ENCODE results near the gene TNXB. TPM values are rescaled to one million over a fixed set of nuclear protein-coding genes. Genes with fewer than 3 reads are reported as not detected.
"Not testable (repeated sequence)": the region's sequence is repeated elsewhere in the genome, so short reads cannot be mapped to it uniquely, and the experiment has no call there.

Gene TNXB
- total and polyA plus RNA-seq, 3 experiments from 2014 or later = 2.5 to 4.9 TPM; not detected in 1

DNA sequence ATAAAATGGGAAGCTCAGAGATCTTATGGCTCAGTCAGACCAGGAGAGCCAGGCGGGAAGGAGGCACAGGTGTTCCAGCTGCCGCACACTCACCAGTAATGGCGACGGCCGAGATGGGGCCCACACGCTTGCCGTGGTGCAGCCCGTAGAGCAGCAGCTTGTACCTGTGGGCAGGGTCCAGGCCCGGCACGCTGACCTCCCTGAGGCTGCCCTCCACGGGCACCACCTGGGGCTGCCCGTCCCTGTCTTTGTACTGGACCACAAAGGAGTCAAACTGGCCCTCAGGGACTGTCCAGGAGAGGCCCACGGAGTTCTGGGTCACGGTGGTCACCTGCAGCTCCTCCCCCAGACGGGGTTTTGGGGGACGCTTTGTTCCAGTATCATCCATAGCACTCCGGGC, 39.7 kb downstream of the TNXB start:
- H3K36me3 Mint-ChIP-seq = no peaks in the 10 kb centered on the region
- no peak for DNase-seq
- peaks cover 6 to 7% of the 10 kb centered on the region in 2 donors for H3K27me3 Mint-ChIP-seq

DNA sequence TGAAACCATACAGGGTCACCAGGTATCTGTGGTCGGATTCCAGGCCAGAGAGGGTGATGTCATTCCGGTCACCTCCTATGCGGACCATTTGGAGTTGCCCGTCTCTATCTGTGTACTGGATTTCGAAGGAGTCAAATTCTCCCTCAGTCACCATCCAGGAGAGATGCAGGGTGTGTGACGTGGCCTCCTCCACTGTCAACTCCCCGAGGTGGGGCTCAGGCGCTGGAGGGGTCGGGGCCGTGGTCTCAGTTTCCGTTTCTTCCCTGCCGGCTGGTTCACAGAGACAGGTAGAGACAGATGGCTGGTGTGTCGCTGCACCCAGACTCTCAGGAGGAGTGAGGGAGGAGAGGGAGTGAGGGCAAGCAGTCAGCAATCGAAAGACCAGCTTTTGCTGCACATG, 40.3 kb downstream of the TNXB start:
- Histone ChIP-seq H3K4me1 (ENCODE audit: insufficient read depth, low read length) (no peaks in the 10 kb centered on the region), H3K4me3 (ENCODE audit: low read length) (no peak overlapping the region), H3K36me3 (ENCODE audit: insufficient read depth, low read length) (no peaks in the 10 kb centered on the region), H3K9me3 (ENCODE audit: low read length) (no peaks in the 10 kb centered on the region), H3K27me3 (ENCODE audit: insufficient read depth, low read length, poor library complexity, severe bottlenecking) (no peaks in the 10 kb centered on the region), H3K27ac (ENCODE audit: low read depth, low read length) (no peak overlapping the region)
- POLR2A ChIA-PET = no interaction called here
- peaks cover 6 to 7% of the 10 kb centered on the region in 2 donors for H3K27me3 Mint-ChIP-seq
- no peak overlapping the region for H3K4me3 Mint-ChIP-seq
- H3K27ac Mint-ChIP-seq = peak overlapping the region in 2 of 8 donors; percentile 3 to 21
- CTCF ChIA-PET = no interaction called here
- no peak for DNase-seq
- no peaks in the 10 kb centered on the region for H3K36me3 Mint-ChIP-seq
- H3K4me1 Mint-ChIP-seq = no peaks in the 10 kb centered on the region
- no peaks in the 10 kb centered on the region for H3K9me3 Mint-ChIP-seq

More for the DNA sequence above, 39.7 kb downstream of the TNXB start:
- no peak overlapping the region for H3K4me3 Mint-ChIP-seq
- H3K4me1 Mint-ChIP-seq = no peaks in the 10 kb centered on the region
- no peak overlapping the region for H3K27ac Mint-ChIP-seq
- H3K36me3 ChIP-seq (ENCODE audit: insufficient read depth, low read length) = no peaks in the 10 kb centered on the region
- no peak overlapping the region for H3K27ac ChIP-seq (ENCODE audit: low read depth, low read length)
- no peak overlapping the region for H3K4me3 ChIP-seq (ENCODE audit: low read length)
- no peaks in the 10 kb centered on the region for H3K4me1 ChIP-seq (ENCODE audit: insufficient read depth, low read length)
- ChIA-PET POLR2A (no interaction called here), CTCF (no interaction called here)
- no peaks in the 10 kb centered on the region for H3K9me3 Mint-ChIP-seq
- H3K27me3 ChIP-seq (ENCODE audit: insufficient read depth, low read length, poor library complexity, severe bottlenecking) = no peaks in the 10 kb centered on the region
- H3K9me3 ChIP-seq (ENCODE audit: low read length) = no peaks in the 10 kb centered on the region

- peak overlapping the region in 1 of 8 donors; percentile 21 for H3K27ac Mint-ChIP-seq
- H3K4me1 Mint-ChIP-seq; CTCF ChIA-PET; H3K4me3 Mint-ChIP-seq; H3K27me3 Mint-ChIP-seq; H3K27me3 ChIP-seq (ENCODE audit: insufficient read depth, low read length, poor library complexity, severe bottlenecking); POLR2A ChIA-PET; DNase-seq; H3K36me3 Mint-ChIP-seq; H3K4me3 ChIP-seq (ENCODE audit: low read length); H3K4me1 ChIP-seq (ENCODE audit: insufficient read depth, low read length); H3K9me3 Mint-ChIP-seq; H3K27ac ChIP-seq (ENCODE audit: low read depth, low read length); H3K9me3 ChIP-seq (ENCODE audit: low read length); H3K36me3 ChIP-seq (ENCODE audit: insufficient read depth, low read length): not testable (repeated sequence)
Observed at GRCh38 chr6:32068315-32068714, 40.8 kb downstream of the TNXB start.

GRCh38 chr6:32067521-32067920, 41.6 kb downstream of the TNXB start:
- POLR2A ChIA-PET; H3K36me3 Mint-ChIP-seq; H3K9me3 ChIP-seq (ENCODE audit: low read length); CTCF ChIA-PET; H3K27ac Mint-ChIP-seq; H3K9me3 Mint-ChIP-seq; H3K4me3 Mint-ChIP-seq; H3K36me3 ChIP-seq (ENCODE audit: insufficient read depth, low read length); H3K4me1 Mint-ChIP-seq; H3K27ac ChIP-seq (ENCODE audit: low read depth, low read length); H3K4me3 ChIP-seq (ENCODE audit: low read length); H3K4me1 ChIP-seq (ENCODE audit: insufficient read depth, low read length); H3K27me3 Mint-ChIP-seq; DNase-seq; H3K27me3 ChIP-seq (ENCODE audit: insufficient read depth, low read length, poor library complexity, severe bottlenecking): not testable (repeated sequence)

- Mint-ChIP-seq H3K4me3 (no peak overlapping the region), H3K4me1 (no peaks in the 10 kb centered on the region), H3K36me3 (no peaks in the 10 kb centered on the region), H3K27ac (no peak overlapping the region), H3K27me3 (no peaks in the 10 kb centered on the region), H3K9me3 (no peaks in the 10 kb centered on the region)
- H3K27me3 ChIP-seq (ENCODE audit: insufficient read depth, low read length, poor library complexity, severe bottlenecking) = no peaks in the 10 kb centered on the region
- CTCF ChIA-PET = no interaction called here
- POLR2A ChIA-PET = no interaction called here
- H3K4me3 ChIP-seq (ENCODE audit: low read length) = no peak overlapping the region
- no peaks in the 10 kb centered on the region for H3K36me3 ChIP-seq (ENCODE audit: insufficient read depth, low read length)
- H3K4me1 ChIP-seq (ENCODE audit: insufficient read depth, low read length) = no peaks in the 10 kb centered on the region
- no peak overlapping the region for H3K27ac ChIP-seq (ENCODE audit: low read depth, low read length)
- DNase-seq = no peak
- no peaks in the 10 kb centered on the region for H3K9me3 ChIP-seq (ENCODE audit: low read length)
Observed at GRCh38 chr6:32064706-32065105, 44.4 kb downstream of the TNXB start.

- no peaks in the 10 kb centered on the region for H3K4me1 Mint-ChIP-seq
- Histone ChIP-seq H3K36me3 (ENCODE audit: insufficient read depth, low read length) (no peaks in the 10 kb centered on the region), H3K27me3 (ENCODE audit: insufficient read depth, low read length, poor library complexity, severe bottlenecking) (no peaks in the 10 kb centered on the region), H3K27ac (ENCODE audit: low read depth, low read length) (no peak overlapping the region), H3K4me3 (ENCODE audit: low read length) (no peak overlapping the region), H3K4me1 (ENCODE audit: insufficient read depth, low read length) (no peaks in the 10 kb centered on the region), H3K9me3 (ENCODE audit: low read length) (no peaks in the 10 kb centered on the region)
- CTCF ChIA-PET = no interaction called here
- POLR2A ChIA-PET = no interaction called here
- H3K27me3 Mint-ChIP-seq = peaks cover 3 to 11% of the 10 kb centered on the region in 2 donors
- H3K4me3 Mint-ChIP-seq = no peak overlapping the region
- no peaks in the 10 kb centered on the region for H3K9me3 Mint-ChIP-seq
- peak overlapping the region in 1 of 8 donors; percentile 14 for H3K27ac Mint-ChIP-seq
- DNase-seq = no peak
- H3K36me3 Mint-ChIP-seq = no peaks in the 10 kb centered on the region
Observed at GRCh38 chr6:32060966-32061655, 48.0 kb downstream of the TNXB start.

DNA sequence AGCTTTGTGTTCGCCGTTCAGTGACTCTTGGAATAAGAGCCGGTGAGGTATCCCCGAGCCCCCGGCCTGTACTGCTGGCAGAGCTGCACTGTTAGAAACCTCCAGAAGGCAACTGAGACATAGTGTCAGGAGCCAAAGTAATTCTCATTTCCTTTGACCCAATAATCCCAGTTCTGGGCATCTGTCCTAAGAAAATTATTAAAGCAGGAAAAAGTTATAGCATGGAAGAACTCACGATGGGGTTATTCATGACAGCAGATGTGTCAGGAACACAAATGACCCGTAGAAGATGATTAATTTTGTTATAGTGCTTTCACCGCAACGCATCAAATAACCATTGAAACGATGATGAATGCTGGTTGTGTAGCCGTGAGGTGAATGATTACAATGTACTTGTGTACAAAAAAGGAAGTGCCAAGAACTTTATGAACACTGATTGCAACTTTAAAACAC, 50.6 kb downstream of the TNXB start:
- Mint-ChIP-seq H3K4me1 (no peaks in the 10 kb centered on the region), H3K27me3 (peaks cover 3 to 18% of the 10 kb centered on the region in 2 donors), H3K9me3 (no peaks in the 10 kb centered on the region), H3K27ac (no peak overlapping the region), H3K4me3 (no peak overlapping the region), H3K36me3 (no peaks in the 10 kb centered on the region)
- Histone ChIP-seq H3K27ac (ENCODE audit: low read depth, low read length) (no peak overlapping the region), H3K4me3 (ENCODE audit: low read length) (no peak overlapping the region), H3K4me1 (ENCODE audit: insufficient read depth, low read length) (no peaks in the 10 kb centered on the region), H3K36me3 (ENCODE audit: insufficient read depth, low read length) (no peaks in the 10 kb centered on the region), H3K9me3 (ENCODE audit: low read length) (no peaks in the 10 kb centered on the region), H3K27me3 (ENCODE audit: insufficient read depth, low read length, poor library complexity, severe bottlenecking) (no peaks in the 10 kb centered on the region)
- ChIA-PET POLR2A (no interaction called here), CTCF (no interaction called here)
- no peak for DNase-seq

DNA sequence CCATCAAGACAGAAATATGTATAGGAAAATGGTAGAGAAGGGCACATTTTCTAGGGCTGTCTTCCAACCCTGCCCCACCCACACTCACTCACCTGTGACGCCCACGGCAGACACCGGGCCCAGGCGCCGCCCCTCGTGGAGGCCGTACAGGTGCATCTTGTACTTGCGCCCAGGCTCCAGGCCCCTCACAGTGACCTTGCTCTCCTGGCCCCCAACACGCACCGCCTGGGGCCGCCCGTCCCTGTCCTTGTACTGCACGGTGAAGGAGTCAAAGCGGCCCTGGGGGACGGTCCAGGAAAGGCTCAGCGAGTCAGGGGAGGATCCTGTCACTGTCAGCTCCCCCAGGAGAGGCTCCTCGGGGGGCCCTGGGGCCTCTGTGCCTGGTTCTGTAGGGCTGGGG, 51.2 kb downstream of the TNXB start:
- H3K4me3 Mint-ChIP-seq = no peak overlapping the region
- CTCF ChIA-PET = no interaction called here
- Histone ChIP-seq H3K4me1 (ENCODE audit: insufficient read depth, low read length) (no peaks in the 10 kb centered on the region), H3K4me3 (ENCODE audit: low read length) (no peak overlapping the region), H3K27ac (ENCODE audit: low read depth, low read length) (no peak overlapping the region), H3K27me3 (ENCODE audit: insufficient read depth, low read length, poor library complexity, severe bottlenecking) (no peaks in the 10 kb centered on the region), H3K9me3 (ENCODE audit: low read length) (no peaks in the 10 kb centered on the region), H3K36me3 (ENCODE audit: insufficient read depth, low read length) (no peaks in the 10 kb centered on the region)
- no peaks in the 10 kb centered on the region for H3K36me3 Mint-ChIP-seq
- no peaks in the 10 kb centered on the region for H3K4me1 Mint-ChIP-seq
- H3K9me3 Mint-ChIP-seq = no peaks in the 10 kb centered on the region
- H3K27ac Mint-ChIP-seq = peak overlapping the region in 1 of 8 donors; percentile 38
- no peak for DNase-seq
- POLR2A ChIA-PET = no interaction called here
- peaks cover 3 to 18% of the 10 kb centered on the region in 2 donors for H3K27me3 Mint-ChIP-seq

- Mint-ChIP-seq H3K27ac (no peak overlapping the region), H3K4me3 (no peak overlapping the region), H3K27me3 (peaks cover 3 to 22% of the 10 kb centered on the region in 2 donors), H3K9me3 (no peaks in the 10 kb centered on the region), H3K36me3 (no peaks in the 10 kb centered on the region), H3K4me1 (no peaks in the 10 kb centered on the region)
- H3K36me3 ChIP-seq (ENCODE audit: insufficient read depth, low read length) = no peaks in the 10 kb centered on the region
- no peaks in the 10 kb centered on the region for H3K4me1 ChIP-seq (ENCODE audit: insufficient read depth, low read length)
- ChIA-PET POLR2A (no interaction called here), CTCF (no interaction called here)
- H3K4me3 ChIP-seq (ENCODE audit: low read length) = no peak overlapping the region
- no peak for DNase-seq
- H3K27ac ChIP-seq (ENCODE audit: low read depth, low read length) = no peak overlapping the region
- no peaks in the 10 kb centered on the region for H3K27me3 ChIP-seq (ENCODE audit: insufficient read depth, low read length, poor library complexity, severe bottlenecking)
- H3K9me3 ChIP-seq (ENCODE audit: low read length) = no peaks in the 10 kb centered on the region
Observed at GRCh38 chr6:32056254-32056653, 52.9 kb downstream of the TNXB start.

Data from CD8-positive, alpha-beta memory T cell (primary cell).